Natural killer cell (primary cell): ENCODE data around the gene RDM1. TPM values are rescaled to one million over a fixed set of nuclear protein-coding genes. Genes with fewer than 3 reads are reported as not detected.

Experiments used
- ATAC-seq, 3 donors: fragments of 150-1000 bp in 2 of 3; fragments of 200-7000 bp in 1 of 3; cut with Tn5 transposase; 1 replicate in 1 of 3; 2 replicates in 2 of 3; pipeline ENCODE4 v1.10.0; 2021; ENCODE audit warnings: mild to moderate bottlenecking in 2 of 3, moderate library complexity in 2 of 3
- DNase-seq, 2 donors: peaks; one replicate each; pipeline versions ENCODE4 v3.0.0 to v3.0.0-alpha.2; 2013 to 2021; ENCODE audit warnings: mixed read lengths in 1 of 2
- H3K27ac ChIP-seq: one replicate; pipeline ENCODE4 v1.5.1; 2013; ENCODE audit warnings: mild to moderate bottlenecking, low read length
- H3K27me3 ChIP-seq: one replicate; pipeline ENCODE4 v1.6.1; 2013; ENCODE audit warnings: low read length; ENCODE audit not compliant: control insufficient read depth, insufficient read depth
- H3K36me3 ChIP-seq: one replicate; pipeline ENCODE4 v1.6.1; 2013; ENCODE audit warnings: low read length; ENCODE audit not compliant: control insufficient read depth, insufficient read depth
- H3K4me1 ChIP-seq: one replicate; pipeline ENCODE4 v1.6.1; 2013; ENCODE audit warnings: low read length; ENCODE audit not compliant: control insufficient read depth, insufficient read depth
- H3K4me3 ChIP-seq: one replicate; pipeline ENCODE4 v1.5.1; 2013; ENCODE audit warnings: low read length
- H3K9me3 ChIP-seq: one replicate; pipeline ENCODE4 v1.6.1; 2013; ENCODE audit warnings: low read length; ENCODE audit not compliant: control insufficient read depth, insufficient read depth
- H3K27ac Mint-ChIP-seq, 2 donors: one replicate each; pipeline ENCODE4 v1.8.0; 2022; ENCODE audit warnings: mild to moderate bottlenecking in 2 of 2, mixed read lengths in 2 of 2, moderate library complexity in 1 of 2
- H3K27me3 Mint-ChIP-seq, 2 donors: one replicate each; pipeline ENCODE4 v1.8.0; 2022; ENCODE audit warnings: low read depth in 2 of 2, mixed read lengths in 2 of 2
- H3K36me3 Mint-ChIP-seq: one replicate; pipeline ENCODE4 v1.8.0; 2022; ENCODE audit warnings: mixed read lengths
- H3K4me1 Mint-ChIP-seq, 2 donors: one replicate each; pipeline ENCODE4 v1.8.0; 2022; ENCODE audit warnings: mixed read lengths in 2 of 2
- H3K4me3 Mint-ChIP-seq: one replicate; pipeline ENCODE4 v1.8.0; 2022; ENCODE audit warnings: mild to moderate bottlenecking, moderate library complexity, mixed read lengths
- H3K9me3 Mint-ChIP-seq, 2 donors: one replicate each; pipeline ENCODE4 v1.8.0; 2022; ENCODE audit warnings: mixed read lengths in 2 of 2
- CTCF ChIP-seq: fragments of 200-600 bp; IDR thresholded peaks from one replicate; pipeline ENCODE4 v1.8.0; 2022; ENCODE audit warnings: antibody characterized with exemption
- WGBS: methylation state at CpG from one replicate; pipeline ENCODE4 v1.1.7; 2013; ENCODE audit warnings: missing lambda C conversion rate; ENCODE audit not compliant: insufficient coverage; 5-methylcytosine and 5-hydroxymethylcytosine counted together
- intact Hi-C: fragments of 100-400 bp; cut with micrococcal nuclease; formaldehyde crosslinking; loops from one replicate; pipeline ENCODE4 v1.14.2; 2022
- total RNA-seq, 4 donors: library from RNA; stranded (reverse); fragments of 120-200 nt in 1 of 4; gene quantifications; one replicate each; pipeline versions ENCODE4 v1.2.3 to v1.2.4, GENCODE V29; 2013 to 2022

RDM1 gene
- total RNA-seq, 3 donors from 2014 or later (not counting 1 experiment from before 2014, with no cell fraction given), result 0.48 to 1.00 (median 0.61) TPM

- Histone ChIP-seq H3K36me3 (no peaks in the 10 kb centered on the region), H3K27ac (no peak overlapping the region), H3K4me1 (peaks cover 13% of the 10 kb centered on the region), H3K27me3 (no peaks in the 10 kb centered on the region), H3K4me3 (no peak overlapping the region), H3K9me3 (no peaks in the 10 kb centered on the region)
- no peaks in the 10 kb centered on the region for H3K36me3 Mint-ChIP-seq
- intact Hi-C loops, result no loop called here
- H3K27me3 Mint-ChIP-seq, result no peaks in the 10 kb centered on the region
- no peak overlapping the region for H3K27ac Mint-ChIP-seq
- no peak for TF ChIP-seq CTCF
- ATAC-seq, result no peak
- no peaks in the 10 kb centered on the region for H3K9me3 Mint-ChIP-seq
- no peak for DNase-seq
- WGBS, result 100% methylated on average over 1 of the region's 1 CpG
- H3K4me3 Mint-ChIP-seq, result no peak overlapping the region
- peaks cover 19 to 32% of the 10 kb centered on the region in 2 donors for H3K4me1 Mint-ChIP-seq
Measured at GRCh38 chr17:35972066-35972465, 41.5 kb upstream of the RDM1 start.

GRCh38 chr17:35969558-35970380 is 39.2 kb upstream of the RDM1 start:
- no peaks in the 10 kb centered on the region for H3K27me3 ChIP-seq
- Mint-ChIP-seq H3K36me3 (no peaks in the 10 kb centered on the region), H3K27ac (peak overlapping the region in 1 of 2 donors; percentile 78), H3K9me3 (no peaks in the 10 kb centered on the region), H3K4me3 (peak overlapping the region; percentile 28), H3K4me1 (peaks cover 10 to 22% of the 10 kb centered on the region in 2 donors), H3K27me3 (no peaks in the 10 kb centered on the region)
- ATAC-seq (peak; percentile 78 to 93 (median 88)), DNase-seq (peak; percentile 73 to 85)
- 49% methylated on average over 8 of the region's 8 CpGs for WGBS
- peaks cover 8% of the 10 kb centered on the region for H3K4me1 ChIP-seq
- no peaks in the 10 kb centered on the region for H3K9me3 ChIP-seq
- H3K4me3 ChIP-seq, result no peak overlapping the region
- intact Hi-C loops, result loop anchor here (1.0 to 2.0 kb wide), 2 partner anchors 180 to 513 kb away; no protein-coding TSS in a partner anchor
- H3K36me3 ChIP-seq, result no peaks in the 10 kb centered on the region
- peak; percentile 81 for TF ChIP-seq CTCF
- no peak overlapping the region for H3K27ac ChIP-seq

GRCh38 chr17:35968520-35969054 is 38.0 kb upstream of the RDM1 start:
- Mint-ChIP-seq H3K9me3 (no peaks in the 10 kb centered on the region), H3K27ac (no peak overlapping the region), H3K27me3 (no peaks in the 10 kb centered on the region), H3K4me3 (no peak overlapping the region), H3K4me1 (peaks cover 10 to 16% of the 10 kb centered on the region in 2 donors), H3K36me3 (no peaks in the 10 kb centered on the region)
- DNase-seq, result no peak
- no peak for TF ChIP-seq CTCF
- no peak overlapping the region for H3K27ac ChIP-seq
- peaks cover 8% of the 10 kb centered on the region for H3K4me1 ChIP-seq
- intact Hi-C loops, result loop anchor here (1.0 to 2.0 kb wide), 2 partner anchors 181 to 514 kb away; no protein-coding TSS in a partner anchor
- no peaks in the 10 kb centered on the region for H3K9me3 ChIP-seq
- ATAC-seq, result no peak
- H3K4me3 ChIP-seq, result no peak overlapping the region
- H3K36me3 ChIP-seq, result no peaks in the 10 kb centered on the region
- H3K27me3 ChIP-seq, result no peaks in the 10 kb centered on the region
- WGBS, result 73% methylated on average over 10 of the region's 10 CpGs
